Gastrocnemius medialis (tissue), 4 donors: ENCODE data around the gene BCLAF3.

Experiments used
- POLR2A ChIP-seq, 2 donors: fragments of 450-650 bp; IDR thresholded peaks; one replicate each; pipeline ENCODE4 v1.6.1; 2017; ENCODE audit warnings: antibody characterized with exemption in 2 of 2, mild to moderate bottlenecking in 2 of 2, moderate library complexity in 2 of 2
- TF ChIP-seq, protein P1 (sequence below), 5 experiments: fragments of 450-650 bp in 3 of 5; fragments of 200-600 bp in 2 of 5; sonication (generic) in 2 of 5; IDR thresholded peaks in 4 of 5; conservative IDR thresholded peaks in 1 of 5; 1 replicate in 4 of 5; 2 replicates in 1 of 5; pipeline ENCODE4 v1.5.1; 2016 to 2019; ENCODE audit warnings: antibody characterized with exemption in 5 of 5, mild to moderate bottlenecking in 3 of 5, moderate library complexity in 3 of 5

DNA sequence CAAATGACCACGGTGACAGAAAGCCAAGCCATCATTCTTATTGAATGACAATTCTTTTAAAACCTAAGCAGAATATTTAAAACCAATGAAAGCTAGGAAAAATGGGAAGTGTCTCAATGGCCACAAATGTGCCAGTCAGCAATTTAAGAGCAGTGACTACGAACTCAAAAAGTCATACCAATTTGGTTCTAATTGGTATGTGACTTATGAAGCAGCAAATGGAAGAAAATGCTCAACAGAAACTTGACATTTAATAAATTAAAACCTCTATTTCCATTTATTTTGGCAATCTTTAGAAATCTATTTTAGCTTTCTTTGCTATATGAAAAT, 25.7 kb upstream of the BCLAF3 start:
- TF ChIP-seq, protein P1, sequence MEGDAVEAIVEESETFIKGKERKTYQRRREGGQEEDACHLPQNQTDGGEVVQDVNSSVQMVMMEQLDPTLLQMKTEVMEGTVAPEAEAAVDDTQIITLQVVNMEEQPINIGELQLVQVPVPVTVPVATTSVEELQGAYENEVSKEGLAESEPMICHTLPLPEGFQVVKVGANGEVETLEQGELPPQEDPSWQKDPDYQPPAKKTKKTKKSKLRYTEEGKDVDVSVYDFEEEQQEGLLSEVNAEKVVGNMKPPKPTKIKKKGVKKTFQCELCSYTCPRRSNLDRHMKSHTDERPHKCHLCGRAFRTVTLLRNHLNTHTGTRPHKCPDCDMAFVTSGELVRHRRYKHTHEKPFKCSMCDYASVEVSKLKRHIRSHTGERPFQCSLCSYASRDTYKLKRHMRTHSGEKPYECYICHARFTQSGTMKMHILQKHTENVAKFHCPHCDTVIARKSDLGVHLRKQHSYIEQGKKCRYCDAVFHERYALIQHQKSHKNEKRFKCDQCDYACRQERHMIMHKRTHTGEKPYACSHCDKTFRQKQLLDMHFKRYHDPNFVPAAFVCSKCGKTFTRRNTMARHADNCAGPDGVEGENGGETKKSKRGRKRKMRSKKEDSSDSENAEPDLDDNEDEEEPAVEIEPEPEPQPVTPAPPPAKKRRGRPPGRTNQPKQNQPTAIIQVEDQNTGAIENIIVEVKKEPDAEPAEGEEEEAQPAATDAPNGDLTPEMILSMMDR (IDR thresholded peaks at IDR 0.05 in 4 of 5, conservative IDR thresholded peaks at IDR 0.05 in 1 of 5) = no peak
- no peak for TF ChIP-seq POLR2A (IDR thresholded peaks at IDR 0.05)
